H7 (cell line): ENCODE data around the gene ZFP14. TPM values are rescaled to one million over a fixed set of nuclear protein-coding genes. Genes with fewer than 3 reads are reported as not detected.
"Not testable (repeated sequence)": the region's sequence is repeated elsewhere in the genome, so short reads cannot be mapped to it uniquely, and the experiment has no call there.

Experiments used
- DNase-seq: peaks from one replicate; pipeline ENCODE4 v3.0.0; 2012
- H3K27me3 ChIP-seq: 2 replicates; pipeline ENCODE4 v1.6.0; 2011; ENCODE audit warnings: mild to moderate bottlenecking, low read length; ENCODE audit not compliant: control insufficient read depth, insufficient read depth
- H3K36me3 ChIP-seq: replicated peaks from 2 replicates; pipeline ENCODE4 v1.5.1; 2011; ENCODE audit warnings: low read length; ENCODE audit not compliant: control insufficient read depth, insufficient read depth
- H3K4me3 ChIP-seq: 2 replicates; pipeline ENCODE4 v1.5.1; 2011; ENCODE audit warnings: low read depth, mild to moderate bottlenecking, control low read depth, low read length, moderate library complexity; ENCODE audit not compliant: insufficient read depth
- total RNA-seq: library from RNA; depleted of rRNA; stranded (reverse); fragments of >200 nt; shearing (Covaris generic); gene quantifications from 2 replicates; pipeline ENCODE4 v1.2.3, GENCODE V29; 2014; rRNA removed

ZFP14 gene
- total RNA-seq, 1 experiment from 2014 or later, result 4.2 TPM

GRCh38 chr19:36309309-36309708, 69.7 kb downstream of the ZFP14 start:
- not testable (repeated sequence) for H3K4me3 ChIP-seq, DNase-seq, H3K36me3 ChIP-seq, H3K27me3 ChIP-seq

GRCh38 chr19:36292317-36292716, 86.7 kb downstream of the ZFP14 start:
- not testable (repeated sequence) for H3K27me3 ChIP-seq, H3K4me3 ChIP-seq, DNase-seq, H3K36me3 ChIP-seq

Other genes with a start within 250 kb of the ZFP14 start
- gene CAPNS1, start 239.1 kb downstream of the ZFP14 start, total RNA-seq, result 248 and 336 TPM in 2 replicates
- gene COX7A1, start 226.8 kb downstream of the ZFP14 start, total RNA-seq, result 0.18 TPM in 1 of 2 replicates, not detected in the other
- gene ZNF565, start 164.5 kb downstream of the ZFP14 start, total RNA-seq, result 2.6 and 4.4 TPM in 2 replicates
- 156 and 219 TPM in 2 replicates for gene ZNF146, start 164.1 kb downstream of the ZFP14 start, total RNA-seq
- 7.3 and 12.2 TPM in 2 replicates for gene ZFP82, start 39.4 kb upstream of the ZFP14 start, total RNA-seq
- 6.6 and 13.6 TPM in 2 replicates for gene ZNF566, start 110.4 kb upstream of the ZFP14 start, total RNA-seq
- 15.8 and 21.5 TPM in 2 replicates for gene ZNF260, start 149.1 kb upstream of the ZFP14 start, total RNA-seq
- 6.0 and 8.2 TPM in 2 replicates for gene ZNF529, start 194.1 kb upstream of the ZFP14 start, total RNA-seq
- 6.2 and 14.1 TPM in 2 replicates for gene ZNF382, start 226.1 kb upstream of the ZFP14 start, total RNA-seq